HG02938 (cell line): ENCODE measurements around the gene FBXO27.
"Not testable (repeated sequence)": the region's sequence is repeated elsewhere in the genome, so short reads cannot be mapped to it uniquely, and the experiment has no call there.

Experiments
- ATAC-seq: cut with Tn5 transposase; IDR thresholded peaks from one replicate; pipeline ENCODE4 v1.9.1; 2021; ENCODE audit warnings: mild to moderate bottlenecking, moderate library complexity; ENCODE audit not compliant: unreplicated experiment

FBXO27 gene

DNA sequence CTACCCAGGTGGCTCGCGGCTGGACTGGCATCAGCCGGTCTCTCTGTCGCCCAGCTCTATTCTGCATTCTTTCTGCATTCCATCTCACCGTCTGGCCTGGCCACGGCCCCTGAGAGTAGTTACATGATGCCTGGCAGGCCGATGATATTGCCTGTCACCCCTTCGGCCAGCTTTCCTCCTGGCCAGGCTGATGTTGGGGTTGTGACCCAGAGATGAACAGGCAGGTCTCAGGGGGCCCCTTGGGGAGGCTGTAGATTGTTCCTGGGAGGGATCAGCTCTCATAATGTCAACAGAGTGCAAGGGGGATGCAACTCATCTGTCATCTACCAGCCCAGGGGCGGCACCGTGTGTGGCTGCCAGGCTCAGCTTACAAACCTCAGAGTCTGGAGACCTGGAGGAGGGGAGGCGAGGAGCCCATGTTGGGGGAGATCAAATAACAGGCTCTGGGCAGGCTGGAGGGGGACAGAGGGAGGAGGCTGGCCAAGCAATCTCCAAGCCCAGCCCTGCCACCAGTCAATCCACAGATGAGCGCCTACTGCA, 43.2 kb downstream of the FBXO27 start:
- ATAC-seq = no peak

DNA sequence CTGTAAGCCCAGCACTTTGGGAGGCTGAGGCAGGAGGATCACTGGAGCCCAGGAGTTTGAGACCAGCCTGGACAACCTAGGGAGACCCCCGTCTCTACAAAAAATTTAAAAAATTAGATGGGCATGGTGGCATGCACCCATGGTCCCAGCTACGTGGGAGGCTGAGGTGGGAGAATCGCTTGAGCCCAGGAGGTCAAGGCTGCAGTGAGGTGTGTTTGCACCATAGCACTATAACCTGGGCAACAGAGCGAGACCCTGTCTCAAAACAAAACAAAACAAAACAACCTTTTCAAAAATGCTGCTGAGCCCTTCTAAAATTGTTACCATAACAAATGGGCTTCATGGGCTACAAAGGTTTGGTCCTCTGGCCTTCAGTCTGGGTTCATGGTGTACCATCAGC, 43.7 kb downstream of the FBXO27 start:
- ATAC-seq = not testable (repeated sequence)

DNA sequence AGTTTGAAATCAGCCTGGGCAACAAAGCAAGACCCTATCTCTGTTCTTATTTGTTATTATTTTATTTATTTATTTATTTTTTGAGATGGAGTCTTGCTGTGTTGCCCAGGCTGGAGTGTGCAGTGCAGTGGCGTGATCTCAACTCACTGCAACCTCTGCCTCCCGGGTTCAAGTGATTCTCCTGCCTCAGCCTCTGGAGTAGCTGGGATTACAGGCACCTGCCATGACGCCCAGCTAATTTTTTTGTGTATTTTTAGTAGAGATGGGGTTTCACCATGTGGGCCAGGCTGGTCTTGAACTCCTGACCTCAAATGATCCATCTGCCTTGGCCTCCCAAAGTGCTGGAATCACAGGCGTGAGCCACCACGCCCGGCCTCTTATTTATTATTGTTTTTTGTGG, 44.6 kb downstream of the FBXO27 start:
- ATAC-seq = not testable (repeated sequence)

DNA sequence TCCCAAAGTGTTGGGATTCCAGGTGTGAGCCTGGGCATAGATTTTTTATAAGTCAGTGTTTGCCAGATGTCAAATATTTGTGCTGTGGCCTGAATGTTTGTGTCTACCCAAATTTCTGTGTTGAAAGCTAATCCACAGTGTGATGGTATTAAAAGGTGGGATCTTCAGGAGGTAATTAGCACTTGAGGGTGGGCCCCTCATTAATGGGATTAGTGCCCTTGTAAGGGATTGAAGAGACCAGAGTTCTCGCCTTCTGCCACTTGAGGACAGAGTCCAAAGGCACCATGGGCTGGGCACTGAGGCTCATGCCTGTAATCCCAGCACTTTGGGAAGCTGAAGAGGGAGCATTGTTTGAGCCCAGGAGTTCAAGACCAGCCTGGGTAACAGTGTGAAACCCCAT, 47.1 kb downstream of the FBXO27 start:
- ATAC-seq = no peak

- no peak for ATAC-seq
Observed at GRCh38 chr19:38980583-38981374, 51.6 kb downstream of the FBXO27 start.

DNA sequence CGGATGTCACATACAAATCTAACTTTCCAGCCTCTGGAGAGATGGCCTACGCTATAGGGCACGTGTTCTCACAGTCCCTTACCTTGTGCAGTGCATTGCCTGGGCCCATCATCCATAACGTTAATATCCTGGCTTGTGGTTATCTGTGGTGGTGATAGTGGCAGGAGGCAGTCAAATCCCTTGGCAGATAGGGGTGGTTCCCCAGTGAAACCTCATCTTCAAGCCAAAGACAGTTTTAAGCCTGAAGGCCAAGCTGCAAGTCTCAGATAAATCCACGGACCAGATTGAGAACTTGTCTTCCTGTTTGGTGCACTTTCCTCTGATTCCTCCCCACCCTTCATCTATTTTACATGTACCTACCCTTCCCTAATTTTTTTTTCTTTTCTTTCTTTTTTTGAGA, 52.5 kb downstream of the FBXO27 start:
- ATAC-seq = no peak

DNA sequence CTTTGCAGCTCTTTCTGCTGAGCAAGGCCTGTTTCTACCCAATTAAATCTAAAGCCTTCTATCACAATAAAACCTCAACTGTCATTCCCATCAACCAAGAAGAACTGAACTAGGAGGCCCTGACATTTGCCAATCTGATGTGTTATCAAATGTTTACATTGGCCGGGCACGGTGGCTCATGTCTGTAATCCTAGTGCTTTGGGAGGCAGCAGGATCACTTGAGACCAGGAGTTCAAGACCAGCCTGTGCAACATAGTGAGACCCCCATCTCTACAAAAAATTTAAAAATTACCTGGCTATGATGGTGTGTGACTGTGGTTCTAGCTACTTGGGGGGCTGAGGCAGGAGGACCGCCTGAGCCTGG, 54.0 kb downstream of the FBXO27 start:
- ATAC-seq = no peak

DNA sequence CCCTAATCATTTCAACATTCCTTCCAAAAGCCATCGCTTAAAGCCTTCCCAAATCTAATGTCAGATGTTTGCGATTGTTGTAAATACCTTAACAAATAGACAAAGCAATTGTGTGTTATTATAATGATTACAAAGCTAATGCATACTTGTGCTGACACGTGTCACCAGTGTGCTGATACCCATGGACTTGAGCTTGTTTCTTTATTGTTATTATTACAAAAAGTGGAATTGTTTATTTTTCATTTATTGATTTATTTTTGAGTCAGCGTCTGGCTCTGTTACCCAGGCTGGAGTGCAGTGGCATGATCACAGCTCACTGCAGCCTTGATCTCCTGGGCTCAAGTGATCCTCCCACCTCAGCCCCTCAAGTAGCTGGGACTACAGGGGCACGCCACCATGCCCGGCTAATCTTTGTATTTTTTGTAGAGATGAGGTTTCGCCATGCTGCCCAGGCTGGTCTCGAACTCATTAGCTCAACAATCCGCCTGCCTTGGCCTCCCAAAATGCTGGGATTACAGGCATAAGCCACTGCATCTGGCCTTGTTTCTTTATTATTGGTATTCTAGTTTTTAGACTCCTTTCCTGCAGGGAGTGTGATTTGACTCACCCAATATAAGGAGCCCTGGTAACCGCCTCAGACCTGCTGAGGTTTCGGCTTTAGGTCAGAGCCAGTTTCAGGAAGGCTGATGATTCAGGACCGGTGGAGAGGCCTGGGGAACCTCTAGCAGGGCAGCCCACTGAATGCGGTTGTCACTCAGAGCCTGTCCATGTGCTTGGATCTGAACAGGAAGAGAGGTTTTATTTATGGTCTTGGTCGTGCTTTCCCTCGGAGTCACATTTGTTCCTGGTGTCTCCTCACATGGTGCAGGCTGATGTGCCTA, 54.7 kb downstream of the FBXO27 start:
- no peak for ATAC-seq

- ATAC-seq = no peak
Observed at GRCh38 chr19:38975861-38976271, 56.5 kb downstream of the FBXO27 start.

GRCh38 chr19:38975214-38975860, 57.0 kb downstream of the FBXO27 start, which contains the start of gene FBXO17:
Gene FBXO17, minus strand, starts transcription at chr19:38975742. Its CDS starts 25,423 bp downstream, at chr19:38950319.
- ATAC-seq = no peak

GRCh38 chr19:38974624-38975213, 57.6 kb downstream of the FBXO27 start:
- no peak for ATAC-seq
